Gastroesophageal sphincter (tissue), 4 donors: ENCODE measurements around the gene DGKK. TPM values are rescaled to one million over a fixed set of nuclear protein-coding genes. Genes with fewer than 3 reads are reported as not detected.

Source experiments
- ATAC-seq: fragments of 150-250 bp; one replicate; pipeline ENCODE4 v1.9.1; 2016; ENCODE audit warnings: mild to moderate bottlenecking, moderate library complexity
- H3K27ac ChIP-seq, 4 donors: fragments of 200-600 bp; sonication (generic) in 3 of 4; 1 replicate in 3 of 4; 2 replicates in 1 of 4; pipeline ENCODE4 v1.5.1; 2016 to 2019
- H3K27me3 ChIP-seq: fragments of 200-600 bp; sonication (generic); one replicate; pipeline ENCODE4 v1.5.1; 2019
- H3K36me3 ChIP-seq, 2 donors: fragments of 200-600 bp; sonication (generic); one replicate each; pipeline ENCODE4 v1.5.1; 2019; ENCODE audit warnings: control low read depth in 1 of 2
- H3K4me1 ChIP-seq, 3 donors: fragments of 200-600 bp; sonication (generic); 1 replicate in 2 of 3; 2 replicates in 1 of 3; pipeline ENCODE4 v1.5.1; 2016 to 2019; ENCODE audit warnings: control low read depth in 2 of 3
- H3K4me3 ChIP-seq, 2 donors: fragments of 200-600 bp; sonication (generic); one replicate each; pipeline ENCODE4 v1.5.1; 2019; ENCODE audit warnings: mild to moderate bottlenecking in 1 of 2, moderate library complexity in 1 of 2
- H3K9me3 ChIP-seq, 3 donors: fragments of 200-600 bp; sonication (generic); one replicate each; pipeline ENCODE4 v1.5.1; 2017 to 2019; ENCODE audit warnings: control low read depth in 2 of 3
- CTCF ChIP-seq, 4 experiments: fragments of 200-600 bp in 2 of 4; fragments of 450-650 bp in 2 of 4; sonication (generic) in 1 of 4; IDR thresholded peaks; one replicate each; pipeline ENCODE4 v1.5.1; 2017 to 2019; ENCODE audit warnings: antibody characterized with exemption in 4 of 4, mild to moderate bottlenecking in 2 of 4, moderate library complexity in 2 of 4
- EP300 ChIP-seq: sonication (generic); formaldehyde crosslinking; IDR thresholded peaks from one replicate; pipeline ENCODE4 v1.6.1; 2017; ENCODE audit warnings: antibody characterized with exemption, mild to moderate bottlenecking
- POLR2A ChIP-seq, 2 donors: fragments of 450-650 bp; IDR thresholded peaks; one replicate each; pipeline ENCODE4 v1.6.1; 2017; ENCODE audit warnings: antibody characterized with exemption in 2 of 2, mild to moderate bottlenecking in 2 of 2, moderate library complexity in 1 of 2
- POLR2AphosphoS5 ChIP-seq: sonication (generic); formaldehyde crosslinking; IDR thresholded peaks from one replicate; pipeline ENCODE4 v1.6.1; 2017; ENCODE audit warnings: antibody characterized with exemption
- WGBS, 2 donors: methylation state at CpG; one replicate each; pipeline ENCODE4 v1.1.5; 2018; ENCODE audit warnings: low coverage in 1 of 2; 5-methylcytosine and 5-hydroxymethylcytosine counted together
- total RNA-seq, 4 donors: library from RNA; depleted of rRNA; stranded (reverse); fragments of >200 nt; gene quantifications; one replicate each; pipeline ENCODE4 v1.1.0, GENCODE V29; 2016

DGKK gene
- total RNA-seq, 4 donors from 2014 or later: 0.04 TPM; not detected in 3

- Histone ChIP-seq H3K9me3 (no peaks in the 10 kb centered on the region), H3K36me3 (no peaks in the 10 kb centered on the region), H3K4me1 (peaks cover 0 to 18% (median 0%) of the 10 kb centered on the region in 3 donors), H3K27me3 (peaks cover 71% of the 10 kb centered on the region), H3K27ac (no peak overlapping the region), H3K4me3 (no peak overlapping the region)
- no peak for ATAC-seq
- 23% methylated on average over 2 of the region's 24 CpGs; no CpG with 5 or more reads in 1 of the 2 donors for WGBS, 2 donors
- TF ChIP-seq CTCF (IDR thresholded peaks at IDR 0.05): no peak
These were observed 1.4 kb downstream of the DGKK start for GRCh38 chrX:50469206-50469605.

- no peak overlapping the region for H3K4me3 ChIP-seq
- WGBS, 2 donors: 0 to 33% methylated on average over 1 of the region's 1 CpG
- no peak overlapping the region for H3K27ac ChIP-seq
- no peaks in the 10 kb centered on the region for H3K9me3 ChIP-seq
- peaks cover 6% of the 10 kb centered on the region for H3K27me3 ChIP-seq
- TF ChIP-seq CTCF (IDR thresholded peaks at IDR 0.05): no peak
- no peak for TF ChIP-seq POLR2AphosphoS5
- TF ChIP-seq POLR2A (IDR thresholded peaks at IDR 0.05): no peak
- TF ChIP-seq EP300: no peak
- H3K4me1 ChIP-seq: no peaks in the 10 kb centered on the region
- ATAC-seq: no peak
- H3K36me3 ChIP-seq: no peaks in the 10 kb centered on the region
These were observed 11.0 kb downstream of the DGKK start for GRCh38 chrX:50459615-50460014.

- Histone ChIP-seq H3K27me3 (no peaks in the 10 kb centered on the region), H3K36me3 (no peaks in the 10 kb centered on the region), H3K9me3 (no peaks in the 10 kb centered on the region), H3K4me1 (no peaks in the 10 kb centered on the region), H3K27ac (no peak overlapping the region), H3K4me3 (no peak overlapping the region)
- WGBS, 2 donors: 55 to 75% methylated on average over 3 of the region's 3 CpGs
- TF ChIP-seq EP300: no peak
- no peak for TF ChIP-seq POLR2A (IDR thresholded peaks at IDR 0.05)
- TF ChIP-seq POLR2AphosphoS5: no peak
- TF ChIP-seq CTCF (IDR thresholded peaks at IDR 0.05): no peak
- no peak for ATAC-seq
These were observed 12.1 kb downstream of the DGKK start for GRCh38 chrX:50458483-50458882.

GRCh38 chrX:50456712-50457484 lies 13.7 kb downstream of the DGKK start:
- WGBS, 2 donors: 48 to 77% methylated on average over 2 to 4 of the region's 6 CpGs

More at GRCh38 chrX:50456712-50457484, 13.7 kb downstream of the DGKK start:
- TF ChIP-seq EP300: no peak
- TF ChIP-seq CTCF (IDR thresholded peaks at IDR 0.05): no peak
- TF ChIP-seq POLR2AphosphoS5: no peak
- TF ChIP-seq POLR2A (IDR thresholded peaks at IDR 0.05): no peak
- no peaks in the 10 kb centered on the region for H3K36me3 ChIP-seq
- ATAC-seq: no peak
- no peaks in the 10 kb centered on the region for H3K9me3 ChIP-seq
- H3K4me3 ChIP-seq: no peak overlapping the region
- no peaks in the 10 kb centered on the region for H3K4me1 ChIP-seq
- no peaks in the 10 kb centered on the region for H3K27me3 ChIP-seq
- H3K27ac ChIP-seq: no peak overlapping the region
